Renal cortex interstitium (tissue), 11 donors: ENCODE measurements around the gene RNASEL. TPM values are rescaled to one million over a fixed set of nuclear protein-coding genes. Genes with fewer than 3 reads are reported as not detected.

Experiments
- DNase-seq, 11 donors: peaks; one replicate each; pipeline ENCODE4 v3.0.0-alpha.2; 2013; ENCODE audit warnings: low read depth in 9 of 11, low spot score in 4 of 11; ENCODE audit errors: extremely low read depth in 1 of 11
- polyA plus RNA-seq, 3 donors: library from polyadenylated mRNA; unstranded; fragments of 120-200 nt; gene quantifications; one replicate each; pipeline ENCODE4 v1.2.1, GENCODE V29; 2013; ENCODE audit not compliant: insufficient read length in 3 of 3

The RNASEL gene
- polyA plus RNA-seq, 3 donors = 8.0 to 14.2 (median 13.0) TPM

- DNase-seq = no peak
Measured at GRCh38 chr1:182625719-182626504, 36.9 kb upstream of the RNASEL start.

GRCh38 chr1:182625024-182625423 is 36.0 kb upstream of the RNASEL start:
- no peak for DNase-seq

GRCh38 chr1:182624577-182624976 is 35.5 kb upstream of the RNASEL start:
- DNase-seq = no peak

- no peak for DNase-seq
Measured at GRCh38 chr1:182622901-182623528, 34.0 kb upstream of the RNASEL start.

- no peak for DNase-seq
Measured at GRCh38 chr1:182621906-182622305, 32.9 kb upstream of the RNASEL start.

- DNase-seq = no peak
Measured at GRCh38 chr1:182620924-182621585, 32.0 kb upstream of the RNASEL start.

- no peak for DNase-seq
Measured at GRCh38 chr1:182617734-182618351, 28.8 kb upstream of the RNASEL start.

- DNase-seq = no peak
Measured at GRCh38 chr1:182617014-182617429, 28.0 kb upstream of the RNASEL start.

GRCh38 chr1:182616130-182617013 is 27.3 kb upstream of the RNASEL start:
- no peak for DNase-seq

GRCh38 chr1:182615468-182616129 is 26.5 kb upstream of the RNASEL start:
- DNase-seq = no peak

GRCh38 chr1:182614796-182615454 is 25.9 kb upstream of the RNASEL start:
- DNase-seq = peak in 9 of 11 donors; percentile 64 to 86 (median 75)

GRCh38 chr1:182611787-182612186 is 22.7 kb upstream of the RNASEL start:
- DNase-seq = no peak

- DNase-seq = no peak
Measured at GRCh38 chr1:182611326-182611725, 22.3 kb upstream of the RNASEL start.

GRCh38 chr1:182610606-182611194 is 21.6 kb upstream of the RNASEL start:
- DNase-seq = no peak

- DNase-seq = no peak
Measured at GRCh38 chr1:182608845-182609610, 20.0 kb upstream of the RNASEL start.

- DNase-seq = no peak
Measured at GRCh38 chr1:182608236-182608635, 19.2 kb upstream of the RNASEL start.

GRCh38 chr1:182607566-182607965 is 18.5 kb upstream of the RNASEL start:
- DNase-seq = no peak
